ENCODE results near the gene VAV2.

- TF ChIP-seq CTCF (IDR thresholded peaks at IDR 0.05) (no peak), EP300 (IDR thresholded peaks at IDR 0.05) (no peak), POLR2A (IDR thresholded peaks at IDR 0.05) (no peak)
Observed at GRCh38 chr9:134030821-134031470, 38.8 kb upstream of the VAV2 start.

Data from tibial nerve (tissue), 4 donors.